Breast epithelium (tissue), 4 donors: ENCODE results near the gene UFM1. TPM values are rescaled to one million over a fixed set of nuclear protein-coding genes. Genes with fewer than 3 reads are reported as not detected.
"Not testable (repeated sequence)": the region's sequence is repeated elsewhere in the genome, so short reads cannot be mapped to it uniquely, and the experiment has no call there.

ENCODE experiments used
- DNase-seq, 2 donors: peaks; one replicate each; pipeline ENCODE4 v3.0.0-alpha.2; 2019; ENCODE audit warnings: low spot score in 2 of 2
- H3K27ac ChIP-seq, 2 donors: fragments of 200-600 bp; sonication (generic) in 1 of 2; one replicate each; pipeline ENCODE4 v1.5.1; 2016 to 2019; ENCODE audit warnings: mild to moderate bottlenecking in 1 of 2
- H3K27me3 ChIP-seq, 2 donors: fragments of 200-600 bp; sonication (generic) in 1 of 2; one replicate each; pipeline versions ENCODE4 v1.5.1 to v1.6.0; 2017 to 2019; ENCODE audit warnings: control low read depth in 1 of 2, mild to moderate bottlenecking in 1 of 2
- H3K36me3 ChIP-seq: fragments of 200-600 bp; one replicate; pipeline ENCODE4 v1.5.1; 2019
- H3K4me1 ChIP-seq, 2 donors: fragments of 200-600 bp; sonication (generic); one replicate each; pipeline ENCODE4 v1.5.1; 2016 to 2019; ENCODE audit warnings: control low read depth in 1 of 2
- H3K4me3 ChIP-seq, 3 donors: fragments of 200-600 bp; sonication (generic); 1 replicate in 2 of 3; 2 replicates in 1 of 3; pipeline ENCODE4 v1.5.1; 2016 to 2019; ENCODE audit warnings: mild to moderate bottlenecking in 3 of 3, moderate library complexity in 2 of 3
- H3K9me3 ChIP-seq, 2 donors: fragments of 200-600 bp; sonication (generic) in 1 of 2; one replicate each; pipeline ENCODE4 v1.5.1; 2016 to 2019; ENCODE audit warnings: control low read depth in 1 of 2
- POLR2A ChIP-seq: fragments of 450-650 bp; IDR thresholded peaks from one replicate; pipeline ENCODE4 v1.6.1; 2016; ENCODE audit warnings: antibody characterized with exemption, mild to moderate bottlenecking, moderate library complexity
- POLR2AphosphoS5 ChIP-seq, 3 donors: sonication (generic); formaldehyde crosslinking; IDR thresholded peaks; one replicate each; pipeline ENCODE4 v1.6.1; 2017; ENCODE audit warnings: antibody characterized with exemption in 3 of 3
- intact Hi-C: fragments of 100-400 bp; cut with DNase I; formaldehyde crosslinking; loops from one replicate; pipeline ENCODE4 v1.15.1; 2023; ENCODE audit warnings: low total_unique reads
- total RNA-seq, 3 donors: library from RNA; depleted of rRNA; stranded (reverse); fragments of >200 nt; gene quantifications; one replicate each; pipeline ENCODE4 v1.1.0, GENCODE V29; 2016
- TF ChIP-seq, protein P1 (sequence below), 3 donors: fragments of 450-650 bp; IDR thresholded peaks; one replicate each; pipeline ENCODE4 v1.5.1; 2016 to 2017; ENCODE audit warnings: antibody characterized with exemption in 3 of 3, mild to moderate bottlenecking in 3 of 3, moderate library complexity in 3 of 3

UFM1 gene
- total RNA-seq, 3 donors from 2014 or later: 52.2 to 80.1 (median 58.7) TPM

DNA sequence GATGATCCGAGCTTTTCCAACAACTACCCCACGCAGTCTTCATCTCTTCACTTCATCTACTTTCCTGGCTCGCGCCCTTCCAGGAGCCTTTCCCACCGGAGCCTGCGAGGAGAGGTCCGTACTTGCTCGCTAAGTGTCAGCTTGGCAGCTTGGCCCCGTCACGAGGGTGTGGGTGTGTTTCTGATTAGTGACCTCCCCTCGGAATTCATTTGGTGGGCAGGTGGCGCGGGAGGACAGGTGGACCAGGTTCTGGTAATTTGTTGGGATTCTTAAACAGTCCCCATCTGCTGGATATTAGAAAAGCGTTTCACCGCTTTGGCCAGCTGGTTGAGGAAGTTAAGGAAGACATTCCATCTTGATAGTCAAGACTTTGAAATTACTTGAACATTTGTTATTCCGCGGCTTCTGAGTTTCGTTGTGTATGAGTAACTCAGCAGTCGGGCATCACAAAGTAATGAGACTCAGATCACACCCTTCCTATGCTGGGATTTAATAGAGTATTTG, 515 bp downstream of the UFM1 start:
- intact Hi-C loops: no loop called here
- peak; percentile 43 to 59 for DNase-seq
- peak overlapping the region; percentile 92 to 93 for H3K27ac ChIP-seq
- H3K4me3 ChIP-seq: peak overlapping the region; percentile 82 to 86 (median 85)
- H3K36me3 ChIP-seq: no peaks in the 10 kb centered on the region
- no peaks in the 10 kb centered on the region for H3K27me3 ChIP-seq
- no peaks in the 10 kb centered on the region for H3K9me3 ChIP-seq
- H3K4me1 ChIP-seq: peaks cover 0 to 22% of the 10 kb centered on the region in 2 donors
- TF ChIP-seq POLR2A (no peak), POLR2AphosphoS5 (IDR thresholded peaks at IDR 0.05) (no peak)
- TF ChIP-seq, protein P1, sequence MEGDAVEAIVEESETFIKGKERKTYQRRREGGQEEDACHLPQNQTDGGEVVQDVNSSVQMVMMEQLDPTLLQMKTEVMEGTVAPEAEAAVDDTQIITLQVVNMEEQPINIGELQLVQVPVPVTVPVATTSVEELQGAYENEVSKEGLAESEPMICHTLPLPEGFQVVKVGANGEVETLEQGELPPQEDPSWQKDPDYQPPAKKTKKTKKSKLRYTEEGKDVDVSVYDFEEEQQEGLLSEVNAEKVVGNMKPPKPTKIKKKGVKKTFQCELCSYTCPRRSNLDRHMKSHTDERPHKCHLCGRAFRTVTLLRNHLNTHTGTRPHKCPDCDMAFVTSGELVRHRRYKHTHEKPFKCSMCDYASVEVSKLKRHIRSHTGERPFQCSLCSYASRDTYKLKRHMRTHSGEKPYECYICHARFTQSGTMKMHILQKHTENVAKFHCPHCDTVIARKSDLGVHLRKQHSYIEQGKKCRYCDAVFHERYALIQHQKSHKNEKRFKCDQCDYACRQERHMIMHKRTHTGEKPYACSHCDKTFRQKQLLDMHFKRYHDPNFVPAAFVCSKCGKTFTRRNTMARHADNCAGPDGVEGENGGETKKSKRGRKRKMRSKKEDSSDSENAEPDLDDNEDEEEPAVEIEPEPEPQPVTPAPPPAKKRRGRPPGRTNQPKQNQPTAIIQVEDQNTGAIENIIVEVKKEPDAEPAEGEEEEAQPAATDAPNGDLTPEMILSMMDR (IDR thresholded peaks at IDR 0.05): no peak

DNA sequence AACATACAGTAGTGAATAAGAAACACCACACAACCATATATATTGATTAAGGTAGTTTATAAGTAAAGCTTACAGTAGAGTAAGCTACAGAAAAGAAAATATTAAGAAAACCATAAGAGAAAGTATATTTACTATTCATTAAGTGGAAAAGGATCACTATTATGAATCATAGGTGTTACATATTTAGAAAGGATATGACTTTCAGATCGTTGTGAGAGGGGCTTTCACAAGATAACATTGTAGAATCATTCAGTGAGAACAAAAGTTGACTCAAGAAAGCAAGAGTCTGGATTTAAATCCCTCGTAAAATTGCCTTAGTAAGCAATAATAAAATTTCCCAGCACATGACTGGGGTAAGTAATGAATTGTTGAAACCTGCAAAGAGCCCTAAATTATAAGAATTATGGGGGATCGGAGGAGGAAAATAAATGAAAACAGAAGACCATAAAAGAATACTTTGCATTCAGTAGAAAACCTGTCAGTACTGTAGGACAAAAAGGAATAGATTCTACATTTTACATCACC, 6.0 kb downstream of the UFM1 start:
- intact Hi-C loops: no loop called here
- Histone ChIP-seq H3K4me3 (no peak overlapping the region), H3K9me3 (no peaks in the 10 kb centered on the region), H3K27ac (no peak overlapping the region), H3K27me3 (no peaks in the 10 kb centered on the region), H3K36me3 (no peaks in the 10 kb centered on the region), H3K4me1 (peaks cover 0 to 20% of the 10 kb centered on the region in 2 donors)
- no peak for DNase-seq
- TF ChIP-seq POLR2AphosphoS5 (IDR thresholded peaks at IDR 0.05): no peak
- TF ChIP-seq, protein P1 (IDR thresholded peaks at IDR 0.05): no peak
- TF ChIP-seq POLR2A: no peak

DNA sequence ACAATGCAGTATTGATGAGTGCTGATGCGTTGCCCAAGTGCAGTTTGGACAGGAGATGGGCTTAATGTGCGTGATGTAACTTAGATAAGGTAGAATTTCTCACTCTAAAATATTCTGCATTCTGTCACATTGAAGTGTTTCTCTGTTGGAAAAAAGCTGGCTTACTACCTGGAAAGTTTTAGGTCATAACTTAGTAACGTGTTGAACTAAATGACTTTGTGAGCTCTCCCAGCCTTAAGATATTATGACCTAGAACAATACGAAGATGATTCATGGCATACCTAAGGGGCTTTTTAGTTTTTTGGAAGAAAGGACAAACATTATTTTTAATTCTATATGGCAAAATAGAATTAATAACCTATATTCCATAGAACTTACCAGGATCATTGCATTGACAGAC, 9.0 kb downstream of the UFM1 start:
- H3K9me3 ChIP-seq: no peaks in the 10 kb centered on the region
- no peak overlapping the region for H3K4me3 ChIP-seq
- intact Hi-C loops: no loop called here
- no peak for DNase-seq
- no peaks in the 10 kb centered on the region for H3K27me3 ChIP-seq
- no peaks in the 10 kb centered on the region for H3K36me3 ChIP-seq
- TF ChIP-seq POLR2A: no peak
- TF ChIP-seq POLR2AphosphoS5 (IDR thresholded peaks at IDR 0.05): no peak
- TF ChIP-seq, protein P1 (IDR thresholded peaks at IDR 0.05): no peak
- no peak overlapping the region for H3K27ac ChIP-seq
- no peaks in the 10 kb centered on the region for H3K4me1 ChIP-seq

DNA sequence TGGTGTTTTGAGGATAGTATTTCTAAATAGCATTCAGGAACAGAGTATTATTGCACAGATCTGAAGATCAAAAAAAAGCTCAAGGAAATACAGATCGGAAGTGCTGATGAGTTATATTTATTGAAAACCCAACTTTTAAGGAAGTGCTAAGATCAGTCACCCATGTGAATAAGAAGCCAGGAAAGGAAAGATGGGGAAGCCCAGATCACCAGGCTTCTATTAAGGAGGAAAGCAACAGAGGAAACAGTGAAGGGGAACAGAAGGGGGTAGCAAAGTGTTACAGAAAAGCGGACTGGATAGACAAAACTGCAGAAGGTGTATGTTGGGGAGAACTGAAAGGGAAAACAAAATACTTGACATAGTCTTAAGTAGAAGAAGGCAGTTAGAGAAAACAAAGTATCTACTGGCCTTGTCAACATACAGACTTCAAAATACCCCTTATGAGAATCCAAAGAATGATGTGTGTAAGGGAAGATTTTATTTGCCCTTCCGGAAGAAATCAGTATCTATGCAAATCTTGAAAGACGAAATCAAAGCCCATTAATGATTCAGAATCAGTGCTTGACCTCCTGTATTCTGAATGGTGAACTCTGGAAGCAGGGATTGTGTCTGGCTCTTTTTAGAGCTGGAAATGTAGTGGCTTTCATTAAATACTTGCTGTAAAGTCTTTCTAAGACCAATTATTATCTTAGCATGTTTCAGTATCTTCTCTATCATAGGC, 12.1 kb downstream of the UFM1 start:
- DNase-seq: no peak
- Histone ChIP-seq H3K27me3 (no peaks in the 10 kb centered on the region), H3K4me1 (no peaks in the 10 kb centered on the region), H3K27ac (no peak overlapping the region), H3K36me3 (no peaks in the 10 kb centered on the region), H3K9me3 (no peaks in the 10 kb centered on the region), H3K4me3 (no peak overlapping the region)
- no peak for TF ChIP-seq POLR2A
- TF ChIP-seq, protein P1 (IDR thresholded peaks at IDR 0.05): no peak
- TF ChIP-seq POLR2AphosphoS5 (IDR thresholded peaks at IDR 0.05): no peak
- intact Hi-C loops: no loop called here

DNA sequence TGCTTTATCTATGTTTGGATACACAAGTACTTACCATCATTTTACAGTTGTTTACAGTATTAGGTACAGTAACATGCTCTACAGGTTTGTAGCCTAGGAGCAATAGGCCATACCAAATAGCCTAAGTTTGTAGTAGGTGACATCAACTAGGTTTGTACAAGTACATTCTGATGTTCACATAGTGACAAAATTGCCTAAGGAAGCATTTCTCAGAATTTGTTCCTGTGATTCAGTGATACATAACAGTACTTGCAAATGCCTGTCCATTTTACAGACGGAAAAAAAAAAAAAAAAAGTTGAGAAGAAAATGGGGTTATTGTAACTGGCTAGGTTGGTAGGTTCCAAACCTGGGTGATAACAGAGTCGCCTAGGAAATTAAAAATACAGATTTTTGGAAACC, 13.6 kb downstream of the UFM1 start:
- TF ChIP-seq, protein P1 (IDR thresholded peaks at IDR 0.05): no peak
- no peak for TF ChIP-seq POLR2AphosphoS5 (IDR thresholded peaks at IDR 0.05)
- no peak for TF ChIP-seq POLR2A
- Histone ChIP-seq H3K27ac (no peak overlapping the region), H3K4me1 (no peaks in the 10 kb centered on the region), H3K36me3 (no peaks in the 10 kb centered on the region), H3K9me3 (no peaks in the 10 kb centered on the region), H3K27me3 (no peaks in the 10 kb centered on the region), H3K4me3 (no peak overlapping the region)
- DNase-seq: no peak
- intact Hi-C loops: no loop called here

DNA sequence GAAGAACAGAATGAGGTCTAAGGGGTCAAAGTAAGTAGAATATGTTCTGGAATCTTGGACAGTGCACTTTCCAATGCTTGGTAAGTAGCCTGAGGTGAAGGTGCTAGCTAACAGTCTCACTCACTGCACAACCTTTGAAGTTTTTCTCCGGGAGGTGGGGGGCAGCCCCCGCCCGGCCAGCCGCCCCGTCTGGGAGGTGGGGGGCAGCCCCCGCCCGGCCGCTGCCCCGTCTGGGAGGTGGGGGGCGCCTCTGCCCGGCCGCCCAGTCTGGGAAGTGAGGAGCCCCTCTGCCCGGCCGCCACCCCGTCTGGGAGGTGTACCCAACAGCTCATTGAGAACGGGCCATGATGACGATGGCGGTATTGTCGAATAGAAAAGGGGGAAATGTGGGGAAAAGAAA, 14.1 kb downstream of the UFM1 start:
- intact Hi-C loops, H3K4me1 ChIP-seq, H3K9me3 ChIP-seq, H3K27me3 ChIP-seq, DNase-seq, H3K4me3 ChIP-seq, H3K36me3 ChIP-seq, H3K27ac ChIP-seq: not testable (repeated sequence)
